Measurements from ENCODE around the gene ZNF581. TPM values are rescaled to one million over a fixed set of nuclear protein-coding genes. Genes with fewer than 3 reads are reported as not detected.

ZNF581 gene
- total RNA-seq, 3 donors from 2014 or later = 15.2 to 22.5 (median 20.1) TPM

DNA sequence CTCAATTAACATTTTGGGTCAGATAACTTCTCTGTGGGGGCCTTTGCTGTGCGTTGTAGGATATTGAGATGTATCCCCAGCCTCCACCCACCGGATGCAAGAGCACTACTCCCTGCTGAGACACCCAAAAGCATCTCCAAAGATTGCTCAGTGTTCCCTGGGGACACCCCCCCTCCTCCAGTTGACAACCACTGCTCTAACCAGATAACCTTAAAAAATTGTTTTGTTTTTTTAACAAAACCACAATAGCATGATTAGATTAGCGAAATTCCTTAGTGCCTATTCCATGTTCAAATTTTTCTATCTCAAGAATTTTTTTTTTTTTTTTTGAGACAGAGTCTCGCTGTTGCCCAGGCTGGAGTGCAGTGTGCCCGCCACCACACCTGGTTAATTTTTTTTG lies 29.0 kb downstream of the ZNF581 start:
- intact Hi-C loops (cut with DNase I, micrococcal nuclease) = no loop called here
- DNase-seq (no peak), ATAC-seq (no peak)
- H3K4me3 ChIP-seq = no peak overlapping the region
- H3K4me1 ChIP-seq (ENCODE audit: low read depth) = peaks cover 21% of the 10 kb centered on the region
- H3K36me3 ChIP-seq (ENCODE audit: low read depth) = no peaks in the 10 kb centered on the region
- TF ChIP-seq, protein P1, sequence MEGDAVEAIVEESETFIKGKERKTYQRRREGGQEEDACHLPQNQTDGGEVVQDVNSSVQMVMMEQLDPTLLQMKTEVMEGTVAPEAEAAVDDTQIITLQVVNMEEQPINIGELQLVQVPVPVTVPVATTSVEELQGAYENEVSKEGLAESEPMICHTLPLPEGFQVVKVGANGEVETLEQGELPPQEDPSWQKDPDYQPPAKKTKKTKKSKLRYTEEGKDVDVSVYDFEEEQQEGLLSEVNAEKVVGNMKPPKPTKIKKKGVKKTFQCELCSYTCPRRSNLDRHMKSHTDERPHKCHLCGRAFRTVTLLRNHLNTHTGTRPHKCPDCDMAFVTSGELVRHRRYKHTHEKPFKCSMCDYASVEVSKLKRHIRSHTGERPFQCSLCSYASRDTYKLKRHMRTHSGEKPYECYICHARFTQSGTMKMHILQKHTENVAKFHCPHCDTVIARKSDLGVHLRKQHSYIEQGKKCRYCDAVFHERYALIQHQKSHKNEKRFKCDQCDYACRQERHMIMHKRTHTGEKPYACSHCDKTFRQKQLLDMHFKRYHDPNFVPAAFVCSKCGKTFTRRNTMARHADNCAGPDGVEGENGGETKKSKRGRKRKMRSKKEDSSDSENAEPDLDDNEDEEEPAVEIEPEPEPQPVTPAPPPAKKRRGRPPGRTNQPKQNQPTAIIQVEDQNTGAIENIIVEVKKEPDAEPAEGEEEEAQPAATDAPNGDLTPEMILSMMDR (IDR thresholded peaks at IDR 0.05) = no peak
- H3K9me3 ChIP-seq = no peaks in the 10 kb centered on the region

DNA sequence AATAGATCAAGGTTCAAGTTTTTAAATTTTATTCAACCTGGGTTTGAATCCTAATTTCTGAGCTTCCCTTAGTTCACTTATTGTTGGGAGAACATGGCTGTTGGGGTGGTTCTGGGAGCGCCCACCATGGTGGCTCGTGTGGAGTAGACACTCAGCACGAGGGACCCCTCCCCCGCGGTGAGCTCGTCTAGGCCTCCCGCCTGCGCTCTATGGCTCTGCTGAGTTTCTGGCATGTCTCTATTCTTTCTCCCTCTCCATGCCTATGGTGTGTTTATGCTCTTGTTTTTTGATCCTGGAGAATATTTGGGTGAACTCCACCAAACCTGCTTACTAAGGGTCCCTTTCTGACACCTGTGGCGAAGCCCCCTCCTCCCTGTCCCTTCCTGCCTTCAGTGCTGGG lies 30.0 kb downstream of the ZNF581 start:
- TF ChIP-seq, protein P1 (IDR thresholded peaks at IDR 0.05) = no peak
- H3K36me3 ChIP-seq (ENCODE audit: low read depth) = no peaks in the 10 kb centered on the region
- no peaks in the 10 kb centered on the region for H3K9me3 ChIP-seq
- H3K4me1 ChIP-seq (ENCODE audit: low read depth) = peaks cover 28% of the 10 kb centered on the region
- no peak for DNase-seq
- H3K4me3 ChIP-seq = no peak overlapping the region
- no peak for ATAC-seq
- intact Hi-C loops (cut with DNase I, micrococcal nuclease) = no loop called here

DNA sequence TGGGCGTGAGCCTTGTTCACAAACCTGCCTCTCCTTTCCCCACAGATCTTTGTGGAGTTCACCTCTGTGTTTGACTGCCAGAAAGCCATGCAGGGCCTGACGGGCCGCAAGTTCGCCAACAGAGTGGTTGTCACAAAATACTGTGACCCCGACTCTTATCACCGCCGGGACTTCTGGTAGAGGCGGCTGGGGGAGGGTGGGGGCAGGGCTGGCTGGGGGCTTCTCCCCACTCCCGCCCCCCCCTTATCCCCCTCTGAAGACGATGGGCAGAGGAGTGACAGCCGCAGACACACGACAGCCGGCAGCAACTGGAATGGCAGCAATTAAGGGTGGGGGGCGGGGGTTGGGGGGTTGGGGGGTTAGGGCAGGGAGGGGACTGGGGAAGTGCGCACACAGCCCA lies 30.4 kb downstream of the ZNF581 start:
- H3K36me3 ChIP-seq (ENCODE audit: low read depth) = peaks cover 3% of the 10 kb centered on the region
- TF ChIP-seq, protein P1 (IDR thresholded peaks at IDR 0.05) = no peak
- H3K4me3 ChIP-seq = no peak overlapping the region
- no peaks in the 10 kb centered on the region for H3K9me3 ChIP-seq
- DNase-seq = no peak
- intact Hi-C loops (cut with DNase I, micrococcal nuclease) = no loop called here
- no peak for ATAC-seq
- peaks cover 32% of the 10 kb centered on the region for H3K4me1 ChIP-seq (ENCODE audit: low read depth)

DNA sequence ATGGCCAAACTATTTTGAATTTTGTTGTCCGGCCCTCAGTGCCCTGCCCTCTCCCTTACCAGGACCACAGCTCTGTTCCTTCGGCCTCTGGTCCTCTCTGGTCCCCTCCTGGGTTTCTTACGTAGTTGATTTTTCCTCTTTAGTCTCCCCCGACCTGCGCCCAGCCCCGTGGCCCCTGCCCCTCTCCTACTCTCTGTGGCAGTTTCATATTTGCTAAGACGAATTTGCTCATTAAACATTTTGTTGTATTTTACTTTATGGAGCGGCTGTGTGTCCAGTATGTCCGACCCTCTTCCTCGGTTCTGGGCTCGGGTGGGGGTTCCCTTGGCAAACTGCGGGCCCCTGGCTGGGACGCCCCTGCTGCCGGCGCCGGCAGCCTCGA lies 31.0 kb downstream of the ZNF581 start:
- intact Hi-C loops (cut with DNase I, micrococcal nuclease) = no loop called here
- no peak overlapping the region for H3K4me3 ChIP-seq
- DNase-seq (no peak), ATAC-seq (no peak)
- H3K36me3 ChIP-seq (ENCODE audit: low read depth) = peaks cover 5% of the 10 kb centered on the region
- peaks cover 37% of the 10 kb centered on the region for H3K4me1 ChIP-seq (ENCODE audit: low read depth)
- TF ChIP-seq, protein P1 (IDR thresholded peaks at IDR 0.05) = no peak
- no peaks in the 10 kb centered on the region for H3K9me3 ChIP-seq

DNA sequence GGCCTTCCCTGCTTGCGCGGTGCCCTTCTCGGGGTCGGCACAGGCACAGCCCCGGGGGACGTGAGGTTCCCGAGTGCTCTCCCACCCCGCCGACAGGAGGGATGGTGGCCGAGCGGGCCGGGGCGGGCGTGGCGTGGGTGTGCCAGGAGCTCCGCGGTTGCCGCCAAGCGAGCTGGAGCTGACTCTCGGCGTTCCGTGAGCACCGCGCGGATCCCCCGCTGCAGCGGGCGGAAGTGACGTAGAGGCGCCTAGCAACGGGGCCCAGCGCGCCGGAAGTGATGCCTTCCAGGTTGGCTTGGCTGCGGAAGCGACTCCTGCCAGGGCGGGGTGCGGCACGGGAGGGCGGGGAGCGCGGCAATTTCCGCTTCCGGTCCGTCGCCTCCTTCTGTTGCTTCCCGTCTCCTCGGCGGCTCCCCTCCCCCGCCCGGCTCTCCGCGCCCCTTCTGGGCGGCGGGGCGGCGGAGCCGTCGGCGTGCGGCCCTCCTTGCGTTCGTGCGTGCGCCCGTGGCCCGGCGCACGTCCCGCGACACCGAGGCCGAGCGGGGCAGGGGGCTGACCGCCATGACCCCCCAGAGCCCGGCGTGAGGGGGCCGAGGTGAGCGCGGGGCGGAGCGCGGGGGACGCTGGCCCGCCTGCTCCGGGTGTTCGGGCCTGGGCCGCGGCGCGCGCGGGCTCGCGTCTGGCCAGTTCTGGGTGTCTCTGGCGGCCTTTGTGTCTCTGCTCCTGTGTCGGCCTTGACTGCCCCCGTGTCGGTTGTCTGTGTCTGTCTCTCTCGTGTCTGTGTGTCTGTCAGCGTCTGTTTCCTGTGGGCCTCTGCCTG lies 31.6 kb downstream of the ZNF581 start, which contains the start of gene EPN1:
EPN1 (plus strand) TSS at position 386 of the 820 bp plus-strand sequence. CDS start 3,402 bp downstream, outside the sequence.
- TF ChIP-seq, protein P1 (IDR thresholded peaks at IDR 0.05) = no peak
- DNase-seq (peak; percentile 95 to 99 (median 97)), ATAC-seq (peak; percentile 93)
- peak within 1 kb of the TSS; percentile 85 for H3K4me3 ChIP-seq
- H3K4me1 ChIP-seq (ENCODE audit: low read depth) = peaks cover 37% of the 10 kb centered on the region
- no peaks in the 10 kb centered on the region for H3K9me3 ChIP-seq
- H3K36me3 ChIP-seq (ENCODE audit: low read depth) = peaks cover 5% of the 10 kb centered on the region
- intact Hi-C loops (cut with DNase I, micrococcal nuclease) = no loop called here
